Neuron (in vitro differentiated cells): Measurements from ENCODE around the gene DGLUCY.
"Not testable (repeated sequence)": the region's sequence is repeated elsewhere in the genome, so short reads cannot be mapped to it uniquely, and the experiment has no call there.

Experiments
- H2AFZ ChIP-seq: one replicate; pipeline ENCODE4 v1.6.1; 2013; ENCODE audit warnings: low read depth, mild to moderate bottlenecking, inconsistent platforms, low read length, moderate library complexity
- H3K27me3 ChIP-seq: one replicate; pipeline ENCODE4 v1.6.1; 2013; ENCODE audit warnings: low read length; ENCODE audit not compliant: insufficient read depth
- H3K36me3 ChIP-seq: one replicate; pipeline ENCODE4 v1.6.1; 2013; ENCODE audit warnings: low read length; ENCODE audit not compliant: insufficient read depth
- H3K4me1 ChIP-seq: one replicate; pipeline ENCODE4 v1.6.1; 2013; ENCODE audit warnings: low read length; ENCODE audit not compliant: insufficient read depth
- H3K4me3 ChIP-seq: 2 replicates; pipeline ENCODE4 v1.5.1; 2013; ENCODE audit warnings: mild to moderate bottlenecking, low read length, moderate library complexity
- H3K9me3 ChIP-seq: one replicate; pipeline ENCODE4 v1.6.1; 2013; ENCODE audit warnings: low read length

DGLUCY gene

GRCh38 chr14:91195881-91196280, 82.0 kb downstream of the DGLUCY start:
- H2AFZ ChIP-seq, result no peak overlapping the region
- peaks cover 11% of the 10 kb centered on the region for H3K36me3 ChIP-seq
- peaks cover 7% of the 10 kb centered on the region for H3K9me3 ChIP-seq
- no peaks in the 10 kb centered on the region for H3K27me3 ChIP-seq
- H3K4me1 ChIP-seq, result peaks cover 12% of the 10 kb centered on the region
- no peak overlapping the region for H3K4me3 ChIP-seq

DNA sequence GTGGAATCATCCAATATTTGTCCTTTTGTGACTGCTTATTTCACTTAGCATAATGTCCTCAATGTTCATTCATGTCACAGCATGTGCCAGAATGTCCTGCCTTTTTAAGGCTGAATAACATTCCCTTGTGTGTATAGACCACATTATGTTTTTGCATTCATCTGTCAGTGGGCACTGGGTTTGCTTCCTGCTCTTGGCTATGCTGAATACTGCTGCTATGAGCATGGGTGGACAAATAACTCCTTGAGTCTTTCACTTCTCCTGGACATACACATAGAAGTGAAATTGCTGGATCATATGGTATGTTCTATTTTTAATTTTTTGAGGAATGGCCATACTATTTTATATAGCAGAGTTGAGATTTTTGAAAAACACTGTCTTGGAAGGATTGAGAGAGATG, 83.8 kb downstream of the DGLUCY start:
- Histone ChIP-seq H3K4me1 (peaks cover 12% of the 10 kb centered on the region), H2AFZ (no peak overlapping the region), H3K4me3 (no peak overlapping the region), H3K9me3 (peaks cover 7% of the 10 kb centered on the region), H3K36me3 (peaks cover 7% of the 10 kb centered on the region), H3K27me3 (no peaks in the 10 kb centered on the region)

DNA sequence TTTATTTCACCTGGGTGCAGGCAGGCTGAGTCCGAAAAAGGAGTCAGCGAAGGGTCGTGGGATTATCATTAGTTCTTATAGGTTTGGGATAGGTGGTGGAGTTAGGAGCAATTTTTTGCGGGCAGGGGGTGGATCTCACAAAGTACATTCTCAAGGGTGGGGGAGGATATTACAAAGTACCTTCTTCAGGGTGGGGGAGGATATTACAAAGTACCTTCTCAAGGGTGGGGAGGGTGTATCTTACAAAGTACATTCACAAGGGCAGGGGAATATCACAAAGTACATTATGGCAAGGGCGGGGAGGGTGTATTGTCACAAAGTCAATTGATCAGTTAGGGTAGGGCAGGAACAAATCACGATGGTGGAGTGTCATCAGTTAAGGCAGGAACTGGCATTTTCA, 86.9 kb downstream of the DGLUCY start:
- H3K36me3 ChIP-seq, result peaks cover 21% of the 10 kb centered on the region
- H3K4me1 ChIP-seq, result peaks cover 12% of the 10 kb centered on the region

GRCh38 chr14:91202234-91202974, 88.5 kb downstream of the DGLUCY start:
- Histone ChIP-seq H3K4me3 (no peak overlapping the region), H2AFZ (no peak overlapping the region), H3K27me3 (no peaks in the 10 kb centered on the region), H3K9me3 (peaks cover 4% of the 10 kb centered on the region), H3K36me3 (peaks cover 21% of the 10 kb centered on the region), H3K4me1 (peaks cover 12% of the 10 kb centered on the region)

More for the DNA sequence above, 86.9 kb downstream of the DGLUCY start:
- H2AFZ ChIP-seq, H3K4me3 ChIP-seq, H3K27me3 ChIP-seq, H3K9me3 ChIP-seq: not testable (repeated sequence)

DNA sequence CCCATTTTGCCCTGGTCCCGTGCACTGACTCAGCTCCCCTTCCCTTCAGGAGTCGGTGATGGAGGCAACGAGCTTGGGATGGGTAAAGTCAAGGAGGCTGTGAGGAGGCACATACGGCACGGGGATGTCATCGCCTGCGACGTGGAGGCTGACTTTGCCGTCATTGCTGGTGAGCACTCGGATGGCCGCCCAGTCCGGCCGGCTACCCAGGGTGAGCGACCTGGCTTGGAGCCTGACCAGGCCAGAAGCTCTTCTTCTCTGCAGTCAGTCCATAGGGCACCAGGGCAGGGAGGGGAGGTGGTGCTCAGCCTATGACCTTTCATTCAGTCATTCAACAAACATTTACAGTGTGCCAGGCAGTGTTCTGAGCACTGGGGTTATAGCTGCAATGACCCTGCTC, 90.8 kb downstream of the DGLUCY start:
- H3K36me3 ChIP-seq, result peaks cover 21% of the 10 kb centered on the region
- no peaks in the 10 kb centered on the region for H3K27me3 ChIP-seq
- no peak overlapping the region for H3K4me3 ChIP-seq
- peaks cover 4% of the 10 kb centered on the region for H3K9me3 ChIP-seq
- H2AFZ ChIP-seq, result no peak overlapping the region
- no peaks in the 10 kb centered on the region for H3K4me1 ChIP-seq

GRCh38 chr14:91205459-91205858, 91.6 kb downstream of the DGLUCY start:
- no peak overlapping the region for H3K4me3 ChIP-seq
- H3K36me3 ChIP-seq, result peaks cover 21% of the 10 kb centered on the region
- no peaks in the 10 kb centered on the region for H3K4me1 ChIP-seq
- H3K9me3 ChIP-seq, result peaks cover 2% of the 10 kb centered on the region
- no peaks in the 10 kb centered on the region for H3K27me3 ChIP-seq
- H2AFZ ChIP-seq, result no peak overlapping the region

DNA sequence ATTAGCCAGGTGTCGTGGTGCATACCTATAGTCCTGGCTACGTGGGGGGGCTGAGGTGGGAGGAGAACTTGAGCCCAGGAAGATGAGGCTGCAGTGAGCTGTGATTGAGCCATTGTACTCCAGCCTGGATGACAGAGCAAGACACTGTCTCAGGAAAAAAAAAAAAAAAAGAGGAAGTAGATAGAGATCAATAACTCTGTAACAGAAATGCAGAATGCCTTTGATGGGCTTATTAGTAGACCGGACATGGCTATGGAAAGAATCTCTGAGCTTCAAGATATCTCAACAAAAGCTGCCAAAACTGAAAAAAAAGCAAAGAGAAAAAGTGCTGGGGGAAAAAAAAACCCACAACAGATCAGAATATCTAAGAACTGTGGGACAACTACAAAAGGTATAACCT, 93.1 kb downstream of the DGLUCY start:
- H3K36me3 ChIP-seq, result peaks cover 19% of the 10 kb centered on the region
- no peaks in the 10 kb centered on the region for H3K27me3 ChIP-seq
- H3K4me3 ChIP-seq, result no peak overlapping the region
- H3K4me1 ChIP-seq, result no peaks in the 10 kb centered on the region
- H3K9me3 ChIP-seq, result peaks cover 2% of the 10 kb centered on the region
- H2AFZ ChIP-seq, result no peak overlapping the region

- H3K27me3 ChIP-seq, result no peaks in the 10 kb centered on the region
- no peaks in the 10 kb centered on the region for H3K4me1 ChIP-seq
- no peak overlapping the region for H3K4me3 ChIP-seq
- no peak overlapping the region for H2AFZ ChIP-seq
- peaks cover 8% of the 10 kb centered on the region for H3K36me3 ChIP-seq
- H3K9me3 ChIP-seq, result peaks cover 2% of the 10 kb centered on the region
Measured at GRCh38 chr14:91211017-91211416, 97.1 kb downstream of the DGLUCY start.

DNA sequence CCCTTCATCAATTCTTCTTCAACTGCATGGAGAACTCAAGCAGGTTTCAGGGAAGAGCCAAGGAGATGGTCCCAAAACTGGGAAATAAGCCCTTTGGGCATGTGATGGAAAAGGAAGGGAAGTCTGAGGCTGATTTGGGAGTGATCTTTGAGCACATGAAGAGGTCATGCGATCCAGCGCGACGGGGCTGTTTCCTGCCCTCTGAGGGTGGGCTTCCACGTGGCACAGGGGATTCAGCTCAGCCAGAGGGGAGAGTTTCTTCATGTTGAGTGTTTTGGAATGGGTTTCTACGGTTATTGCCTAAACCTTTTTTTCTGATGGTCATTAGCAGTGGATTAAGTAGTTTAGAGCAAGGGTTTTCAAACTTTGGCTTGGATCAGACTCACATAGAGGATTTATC, 100.4 kb downstream of the DGLUCY start:
- peaks cover 11% of the 10 kb centered on the region for H3K36me3 ChIP-seq
- H3K4me3 ChIP-seq, result no peak overlapping the region
- H3K9me3 ChIP-seq, result peaks cover 2% of the 10 kb centered on the region
- H2AFZ ChIP-seq, result no peak overlapping the region
- peaks cover 5% of the 10 kb centered on the region for H3K4me1 ChIP-seq
- H3K27me3 ChIP-seq, result no peaks in the 10 kb centered on the region

DNA sequence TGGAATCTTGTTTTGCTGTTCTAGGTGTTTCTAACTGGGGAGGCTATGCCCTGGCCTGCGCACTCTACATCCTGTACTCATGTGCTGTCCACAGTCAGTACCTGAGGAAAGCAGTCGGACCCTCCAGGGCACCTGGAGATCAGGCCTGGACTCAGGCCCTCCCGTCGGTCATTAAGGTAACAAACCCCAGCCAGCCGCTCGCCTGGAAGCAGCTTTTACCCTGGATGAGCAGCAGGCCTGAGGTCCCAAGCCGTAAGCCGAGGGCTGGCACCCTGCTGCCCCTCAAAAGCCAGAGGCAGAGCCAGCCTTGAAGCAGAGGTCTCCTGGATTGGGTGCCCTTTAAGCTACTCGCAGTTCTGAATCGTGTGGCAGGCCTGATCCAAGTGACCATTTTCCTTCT, 101.5 kb downstream of the DGLUCY start:
- H3K4me3 ChIP-seq, result no peak overlapping the region
- H3K9me3 ChIP-seq, result no peaks in the 10 kb centered on the region
- H2AFZ ChIP-seq, result no peak overlapping the region
- no peaks in the 10 kb centered on the region for H3K27me3 ChIP-seq
- H3K36me3 ChIP-seq, result peaks cover 9% of the 10 kb centered on the region
- peaks cover 5% of the 10 kb centered on the region for H3K4me1 ChIP-seq

DNA sequence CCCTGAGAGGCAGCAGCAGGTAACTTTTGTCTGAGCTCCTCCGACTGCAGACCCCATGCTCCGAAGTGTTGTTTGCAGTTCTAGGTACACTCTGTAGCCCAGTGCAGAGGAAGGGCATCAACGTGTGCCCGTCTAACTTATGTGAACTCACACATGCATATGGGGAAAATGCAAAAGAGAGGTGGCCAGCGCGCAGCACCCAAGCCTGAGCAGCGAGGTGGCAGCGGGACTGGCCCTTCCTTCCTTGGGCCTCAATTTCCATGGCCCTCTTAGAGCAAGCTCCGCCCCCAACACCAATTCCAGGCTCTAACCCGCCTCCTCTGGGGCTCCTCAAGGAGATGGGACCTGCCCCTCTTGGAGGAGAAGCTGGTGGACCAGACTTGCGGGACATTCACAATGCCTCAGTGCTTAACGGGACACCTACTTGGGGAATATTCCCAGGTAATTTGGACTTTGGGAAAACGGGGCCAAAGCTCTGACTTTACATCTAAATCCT, 102.9 kb downstream of the DGLUCY start:
- Histone ChIP-seq H3K4me1 (peaks cover 5% of the 10 kb centered on the region), H3K27me3 (no peaks in the 10 kb centered on the region), H3K36me3 (peaks cover 9% of the 10 kb centered on the region), H3K4me3 (no peak overlapping the region), H3K9me3 (no peaks in the 10 kb centered on the region), H2AFZ (no peak overlapping the region)

DNA sequence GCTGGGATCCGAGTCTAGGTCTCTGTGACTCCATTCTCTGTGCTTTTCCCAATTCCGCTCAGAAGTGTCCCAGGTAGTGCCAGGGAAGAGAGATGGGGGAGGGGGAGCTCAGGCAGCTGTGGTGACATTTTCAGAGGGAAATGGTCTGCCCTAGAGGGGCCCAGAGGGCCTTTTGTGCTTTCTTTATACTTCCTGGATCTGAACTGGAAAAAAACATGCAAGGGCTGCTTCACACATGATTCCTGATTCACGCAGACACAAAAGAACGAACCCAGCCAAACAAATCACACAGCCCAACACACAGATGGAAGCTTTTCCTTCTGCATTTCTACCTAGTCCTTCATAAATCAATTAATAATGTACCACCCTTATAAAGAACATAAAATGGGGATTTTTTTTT, 104.1 kb downstream of the DGLUCY start:
- H3K4me1 ChIP-seq, result peaks cover 5% of the 10 kb centered on the region
- no peak overlapping the region for H2AFZ ChIP-seq
- no peaks in the 10 kb centered on the region for H3K27me3 ChIP-seq
- H3K9me3 ChIP-seq, result no peaks in the 10 kb centered on the region
- H3K36me3 ChIP-seq, result peaks cover 9% of the 10 kb centered on the region
- no peak overlapping the region for H3K4me3 ChIP-seq

DNA sequence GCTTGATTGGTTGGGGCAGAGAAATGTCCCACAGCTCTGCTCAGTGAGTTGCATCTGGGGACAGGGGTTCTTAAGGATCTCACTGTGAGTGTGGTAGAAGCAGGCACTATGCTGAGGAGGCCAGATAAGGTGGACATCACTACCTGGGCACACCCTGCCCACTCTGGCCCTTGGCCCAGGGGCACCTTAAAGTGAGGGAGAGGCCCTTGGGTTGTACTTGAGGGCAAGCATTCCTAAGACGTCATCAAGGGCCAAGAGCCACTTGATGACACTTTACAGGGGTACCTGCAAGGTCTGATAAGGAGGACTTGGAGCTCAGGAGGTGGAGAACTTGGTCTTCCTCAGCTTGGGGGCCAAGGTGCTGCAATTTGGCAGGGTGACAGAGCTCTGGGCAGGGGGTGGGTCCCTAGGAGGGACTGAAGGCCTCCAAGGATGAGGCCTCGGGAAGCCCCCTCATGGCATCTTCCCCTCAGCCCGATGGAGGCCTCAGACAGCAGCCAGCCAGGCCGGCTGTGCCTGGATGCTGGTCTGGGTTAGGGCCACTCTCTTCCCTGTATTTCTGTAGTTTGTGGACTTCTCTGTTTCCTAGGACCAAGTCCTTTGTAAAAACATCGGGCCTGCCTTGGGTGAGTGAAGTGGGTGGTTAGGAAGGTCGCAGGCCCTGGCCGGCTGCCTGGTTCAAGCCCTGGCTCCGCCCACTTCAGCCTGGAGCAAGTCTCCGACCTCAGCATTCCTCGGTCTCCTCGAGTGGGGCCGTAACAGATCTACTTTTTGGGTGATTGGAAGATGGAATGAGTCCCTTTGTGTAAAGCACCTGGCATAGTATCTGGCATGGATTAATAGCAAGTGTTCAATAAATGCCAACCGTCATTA, 105.9 kb downstream of the DGLUCY start:
- Histone ChIP-seq H3K36me3 (peaks cover 11% of the 10 kb centered on the region), H3K9me3 (no peaks in the 10 kb centered on the region), H3K27me3 (no peaks in the 10 kb centered on the region), H3K4me3 (no peak overlapping the region), H2AFZ (no peak overlapping the region), H3K4me1 (peaks cover 5% of the 10 kb centered on the region)
